HG03457 (cell line): ENCODE measurements around the gene NFE2L3.

Experiments
- ATAC-seq: cut with Tn5 transposase; IDR thresholded peaks from one replicate; pipeline ENCODE4 v1.9.1; 2021; ENCODE audit warnings: moderate number of reproducible peaks; ENCODE audit not compliant: unreplicated experiment

The NFE2L3 gene

DNA sequence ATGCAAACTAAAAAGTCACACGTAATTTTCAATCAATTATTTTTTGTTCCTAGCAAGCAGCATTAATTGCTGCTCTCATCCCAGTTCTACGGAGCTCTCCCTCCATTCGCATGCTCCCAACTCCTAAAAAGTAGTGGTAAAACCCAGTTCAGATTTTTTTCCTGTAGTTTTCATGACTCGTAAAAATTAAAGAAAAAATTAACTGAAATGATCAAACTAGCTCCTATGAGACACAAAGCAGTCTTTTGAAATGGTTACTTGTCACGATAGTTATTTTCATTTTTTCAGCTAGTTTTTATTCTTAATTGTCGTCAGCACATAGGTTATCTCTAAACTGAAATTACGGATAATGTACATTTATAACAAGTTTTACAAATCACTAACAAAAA lies 46.8 kb downstream of the NFE2L3 start:
- ATAC-seq: no peak

GRCh38 chr7:26199301-26200037 lies 47.5 kb downstream of the NFE2L3 start:
- no peak for ATAC-seq

GRCh38 chr7:26200038-26200443 lies 48.0 kb downstream of the NFE2L3 start:
- ATAC-seq: no peak

- peak; percentile 55 for ATAC-seq
These were observed 48.6 kb downstream of the NFE2L3 start, which contains the start of gene HNRNPA2B1 for GRCh38 chr7:26200444-26201246. Gene HNRNPA2B1, minus strand, starts transcription at chr7:26200746. Its CDS starts 169 bp downstream, at chr7:26200577.

DNA sequence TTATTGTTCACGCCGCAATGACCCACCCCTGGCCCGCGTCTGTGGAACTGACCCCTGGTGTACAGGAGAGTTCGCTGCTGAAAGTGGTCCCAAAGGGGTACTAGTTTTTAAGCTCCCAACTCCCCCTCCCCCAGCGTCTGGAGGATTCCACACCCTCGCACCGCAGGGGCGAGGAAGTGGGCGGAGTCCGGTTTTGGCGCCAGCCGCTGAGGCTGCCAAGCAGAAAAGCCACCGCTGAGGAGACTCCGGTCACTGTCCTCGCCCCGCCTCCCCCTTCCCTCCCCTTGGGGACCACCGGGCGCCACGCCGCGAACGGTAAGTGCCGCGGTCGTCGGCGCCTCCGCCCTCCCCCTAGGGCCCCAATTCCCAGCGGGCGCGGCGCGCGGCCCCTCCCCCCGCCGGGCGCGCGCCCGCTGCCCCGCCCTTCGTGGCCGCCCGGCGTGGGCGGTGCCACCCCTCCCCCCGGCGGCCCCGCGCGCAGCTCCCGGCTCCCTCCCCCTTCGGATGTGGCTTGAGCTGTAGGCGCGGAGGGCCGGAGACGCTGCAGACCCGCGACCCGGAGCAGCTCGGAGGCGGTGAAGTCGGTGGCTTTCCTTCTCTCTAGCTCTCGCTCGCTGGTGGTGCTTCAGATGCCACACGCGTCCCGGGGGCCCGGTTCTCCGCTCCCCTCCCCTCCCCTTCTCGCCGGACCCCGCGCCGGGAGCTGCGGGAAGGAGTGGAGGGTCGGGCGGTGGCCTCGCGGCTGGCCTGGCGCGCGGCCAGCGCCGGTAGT lies 49.4 kb downstream of the NFE2L3 start, which contains the start of gene CBX3:
Gene CBX3, plus strand, starts transcription at position 499 of the 772 bp plus-strand sequence. CDS start 1,254 bp downstream, outside the sequence.
- ATAC-seq: peak; percentile 31

DNA sequence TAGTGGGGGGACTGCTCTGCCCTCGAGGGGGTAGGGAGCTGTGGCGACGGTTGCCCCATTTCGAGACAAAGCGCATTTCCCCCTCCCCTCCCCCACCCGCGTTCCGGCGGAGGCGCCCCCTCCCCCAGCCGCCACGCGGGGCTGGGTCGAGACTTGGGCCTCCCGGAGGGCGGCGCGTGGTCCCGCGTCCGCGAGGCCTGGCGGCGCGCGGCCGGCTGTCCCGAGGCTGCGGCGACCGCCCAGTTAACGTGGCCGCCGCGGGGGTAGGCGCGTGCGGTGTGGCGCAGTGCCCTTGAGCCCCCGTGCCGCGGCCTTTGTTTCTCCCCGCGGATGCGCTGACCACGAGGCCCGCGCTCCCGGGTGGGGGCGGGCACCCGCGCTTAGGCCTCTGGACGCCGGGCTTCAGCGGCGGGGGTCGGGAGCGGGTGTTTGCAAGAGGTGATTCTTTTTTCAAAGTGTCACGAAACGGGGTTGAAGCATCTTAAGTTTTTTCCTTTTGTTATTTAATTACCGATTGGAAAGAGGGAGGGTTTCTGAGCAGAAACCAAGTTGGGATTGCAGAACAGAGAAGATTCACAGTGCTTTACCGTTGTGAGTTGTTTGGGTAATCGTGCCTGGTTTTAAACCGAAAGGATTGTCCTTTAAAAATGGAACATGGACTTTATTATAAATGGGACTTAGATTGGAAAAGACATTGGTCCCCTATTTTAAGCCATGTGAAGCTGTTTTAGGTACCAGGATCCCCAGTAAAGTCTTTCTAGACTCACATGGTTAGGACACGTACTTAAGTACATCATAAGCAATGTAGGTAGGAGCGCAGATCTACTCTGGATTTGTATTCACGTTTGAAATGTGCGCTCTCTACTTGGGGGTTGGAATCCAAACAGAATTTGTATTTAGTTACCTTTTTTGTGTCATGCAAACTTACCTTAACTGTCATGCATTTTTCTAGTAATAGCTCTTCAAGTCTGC lies 50.3 kb downstream of the NFE2L3 start:
- ATAC-seq: no peak

GRCh38 chr7:26203016-26203415 lies 51.0 kb downstream of the NFE2L3 start:
- ATAC-seq: no peak

DNA sequence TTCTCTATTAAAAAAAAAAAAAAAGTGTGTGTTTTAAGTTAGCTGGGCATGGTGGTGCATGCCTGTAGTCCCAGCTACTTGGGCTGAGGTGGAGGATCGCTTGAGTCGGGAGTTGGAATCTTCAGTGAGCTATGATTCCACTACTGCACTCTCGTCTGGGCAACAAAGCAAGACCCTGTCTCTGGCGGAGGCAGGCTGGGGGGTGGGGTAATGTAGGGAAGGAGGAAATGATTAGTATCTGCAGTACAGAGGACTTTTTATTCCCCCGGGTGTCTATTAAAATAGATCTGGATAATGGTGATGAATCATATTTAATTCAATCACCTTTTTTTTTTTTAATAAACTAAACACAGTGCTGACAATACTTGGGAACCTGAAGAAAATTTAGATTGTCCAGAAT lies 56.0 kb downstream of the NFE2L3 start:
- ATAC-seq: no peak

DNA sequence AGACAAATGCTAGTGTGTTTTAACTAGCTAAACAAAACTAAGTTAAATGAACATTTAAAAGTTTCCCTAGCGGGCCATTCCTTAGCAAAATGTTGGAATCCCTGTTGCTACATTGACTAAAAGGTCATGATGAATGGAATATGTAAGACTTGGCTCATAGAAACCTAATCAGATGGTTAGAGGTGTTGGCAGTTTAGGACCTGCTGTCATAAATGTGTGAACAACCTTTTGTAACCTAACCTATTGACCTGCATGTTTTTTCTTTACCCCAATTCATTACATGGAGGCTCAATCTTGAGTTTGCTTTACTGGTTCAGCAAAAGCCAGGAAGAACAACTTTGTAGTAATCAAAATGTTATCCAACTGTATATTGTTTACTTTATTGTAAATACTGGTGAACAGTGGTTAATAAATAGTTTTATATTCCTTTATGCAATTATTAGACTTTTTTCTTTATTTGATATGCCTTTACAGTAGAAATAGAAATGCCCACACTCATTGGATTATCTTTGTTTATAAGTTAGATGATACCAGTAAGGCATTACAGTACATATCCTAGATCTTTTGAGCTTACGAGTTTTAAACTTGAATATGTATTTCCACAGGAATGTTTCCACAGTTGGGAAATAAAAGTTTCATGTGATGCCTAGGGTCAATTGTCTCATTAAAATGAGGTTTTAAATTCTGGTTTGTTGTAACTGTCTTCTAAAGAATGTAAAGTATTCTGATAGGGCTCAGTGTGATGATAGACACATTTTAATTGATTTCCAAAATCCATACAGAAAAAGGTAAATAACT lies 61.1 kb downstream of the NFE2L3 start:
- ATAC-seq: no peak

DNA sequence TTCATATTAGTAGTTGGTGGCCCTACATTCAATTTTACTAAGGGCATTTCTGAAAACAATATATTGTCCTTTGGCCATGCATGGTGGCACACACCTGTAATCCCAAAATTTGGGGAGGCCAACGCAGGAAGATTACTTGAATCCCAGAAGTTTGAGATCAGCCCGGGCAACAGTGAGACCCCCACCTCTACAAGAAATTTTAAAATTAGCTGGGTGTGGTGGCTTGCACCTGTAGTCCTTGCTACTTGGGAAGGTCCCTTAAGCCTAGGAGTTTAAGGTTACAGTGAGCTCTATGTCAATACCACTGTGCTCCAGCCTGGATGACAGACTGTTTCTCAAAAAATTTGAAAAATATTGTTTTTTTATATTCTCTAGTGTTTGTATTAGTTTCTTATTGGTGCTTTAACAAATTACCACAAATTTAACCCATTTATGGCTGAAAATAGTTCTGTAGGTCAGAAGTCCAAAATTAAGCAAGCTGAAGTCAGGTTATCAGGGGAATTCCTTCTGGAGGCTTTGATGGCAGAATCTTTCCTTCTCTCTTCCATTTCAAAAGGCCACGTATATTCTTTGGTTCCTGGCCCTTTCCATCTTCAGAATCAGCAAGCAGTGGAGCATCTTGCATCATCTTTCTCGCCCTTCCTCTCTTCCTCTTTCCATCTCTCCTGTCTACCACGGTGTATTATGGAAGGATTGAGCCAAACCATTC lies 62.0 kb downstream of the NFE2L3 start:
- ATAC-seq: no peak

GRCh38 chr7:26216049-26216448 lies 64.1 kb downstream of the NFE2L3 start:
- no peak for ATAC-seq

DNA sequence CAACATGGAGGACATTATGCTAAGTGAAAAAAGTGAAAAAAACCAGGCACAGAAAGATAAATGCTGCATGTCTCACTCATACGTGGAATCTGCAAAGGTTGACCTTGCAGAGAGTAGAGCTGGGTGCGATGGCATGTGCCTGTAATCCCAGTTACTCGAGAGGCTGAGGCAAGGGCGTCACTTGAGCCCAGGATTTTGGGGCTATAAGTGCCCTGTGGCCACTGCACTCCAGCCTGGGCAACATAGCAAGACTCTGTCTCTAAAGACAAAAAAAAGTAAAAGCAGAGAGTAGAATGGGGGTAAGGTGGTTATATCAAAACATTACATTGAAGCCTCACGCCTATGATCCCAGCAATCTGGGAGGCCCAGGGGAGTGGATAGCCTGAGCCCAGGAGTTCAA lies 72.4 kb downstream of the NFE2L3 start:
- ATAC-seq: no peak

- ATAC-seq: no peak
These were observed 76.0 kb downstream of the NFE2L3 start for GRCh38 chr7:26227987-26228386.

GRCh38 chr7:26233902-26234511 lies 82.0 kb downstream of the NFE2L3 start:
- no peak for ATAC-seq
